IMR-90 (cell line): ENCODE measurements around the gene SRSF5. TPM values are rescaled to one million over a fixed set of nuclear protein-coding genes. Genes with fewer than 3 reads are reported as not detected.

Experiments used
- ATAC-seq: fragments of 200-7000 bp; cut with Tn5 transposase; 2 replicates; pipeline ENCODE4 v1.9.1; 2020; ENCODE audit warnings: low read depth, mild to moderate bottlenecking, moderate library complexity
- BruUV-seq: library from RNA; stranded (reverse); fragments of 400-500 nt; replicated peaks from 2 replicates; lab custom pipeline; 2021; lab: Mats Ljungman, UMichigan
- CTCF ChIA-PET: fragments of 300-600 bp; formaldehyde crosslinking; extraction: SDS; loops from one replicate; lab custom pipeline; 2021; ENCODE audit warnings: antibody characterized with exemption; lab: Yijun Ruan, JAX
- POLR2A ChIA-PET: fragments of 300-600 bp; sonication (Branson Sonifier 250); formaldehyde crosslinking; loops from one replicate; lab custom pipeline; 2022; ENCODE audit warnings: antibody characterized with exemption; ENCODE audit not compliant: unreplicated experiment; lab: Charles Lee
- DNase-seq: peaks from one replicate; pipeline ENCODE4 v3.0.0; 2013
- H2AFZ ChIP-seq: replicated peaks from 2 replicates; pipeline ENCODE3; 2013; ENCODE audit warnings: low read length, mild to moderate bottlenecking; ENCODE audit not compliant: poor library complexity
- H2AK5ac ChIP-seq: 2 replicates; pipeline ENCODE4 v1.6.1; 2013; ENCODE audit warnings: low read depth, low read length, inconsistent platforms
- H2AK9ac ChIP-seq: replicated peaks from 2 replicates; pipeline ENCODE3; 2013; ENCODE audit warnings: mild to moderate bottlenecking, low read depth, low read length, moderate library complexity; ENCODE audit not compliant: poor library complexity
- H2BK120ac ChIP-seq: 2 replicates; pipeline ENCODE4 v1.6.1; 2013; ENCODE audit warnings: low read depth, low read length, inconsistent platforms
- H2BK15ac ChIP-seq: 3 replicates; pipeline ENCODE4 v1.6.1; 2013; ENCODE audit warnings: low read depth, low read length, inconsistent platforms
- H2BK20ac ChIP-seq: 2 replicates; pipeline ENCODE4 v1.6.1; 2013; ENCODE audit warnings: low read depth, mild to moderate bottlenecking, inconsistent platforms, low read length, moderate library complexity
- H2BK5ac ChIP-seq: 2 replicates; pipeline ENCODE4 v1.6.1; 2013; ENCODE audit warnings: mild to moderate bottlenecking, low read depth, low read length, inconsistent platforms; ENCODE audit not compliant: poor library complexity, severe bottlenecking
- H3K14ac ChIP-seq: replicated peaks from 2 replicates; pipeline ENCODE4 v1.6.1; 2013; ENCODE audit warnings: low read depth, low read length, inconsistent platforms
- H3K18ac ChIP-seq: 2 replicates; pipeline ENCODE4 v1.6.1; 2013; ENCODE audit warnings: low read depth, low read length, control low read depth
- H3K23ac ChIP-seq: 2 replicates; pipeline ENCODE4 v1.6.1; 2013; ENCODE audit warnings: low read depth, low read length, inconsistent platforms
- H3K27ac ChIP-seq: 2 replicates; pipeline ENCODE4 v1.5.1; 2013; ENCODE audit warnings: mild to moderate bottlenecking, control low read depth, low read length; ENCODE audit not compliant: insufficient read depth
- H3K27me3 ChIP-seq: 2 replicates; pipeline ENCODE4 v1.6.1; 2013; ENCODE audit warnings: low read length; ENCODE audit not compliant: control insufficient read depth, insufficient read depth
- H3K36me3 ChIP-seq: 2 replicates; pipeline ENCODE4 v1.6.1; 2013; ENCODE audit warnings: low read length, mixed read lengths; ENCODE audit not compliant: control insufficient read depth, insufficient read depth
- H3K4ac ChIP-seq: 2 replicates; pipeline ENCODE4 v1.6.1; 2013; ENCODE audit warnings: low read depth, low read length, inconsistent platforms
- H3K4me1 ChIP-seq: 2 replicates; pipeline ENCODE4 v1.6.1; 2013; ENCODE audit warnings: low read length, mixed read lengths; ENCODE audit not compliant: control insufficient read depth, insufficient read depth
- H3K4me2 ChIP-seq: 2 replicates; pipeline ENCODE4 v1.6.1; 2013; ENCODE audit warnings: low read depth, mild to moderate bottlenecking, control low read depth, low read length, moderate library complexity
- H3K4me3 ChIP-seq: 2 replicates; pipeline ENCODE4 v1.5.1; 2013; ENCODE audit warnings: low read depth, mild to moderate bottlenecking, control low read depth, low read length, moderate library complexity; ENCODE audit not compliant: insufficient read depth
- H3K56ac ChIP-seq: 2 replicates; pipeline ENCODE4 v1.6.1; 2013; ENCODE audit warnings: low read length, inconsistent platforms; ENCODE audit not compliant: insufficient read depth; ENCODE audit errors: extremely low read depth
- H3K79me1 ChIP-seq, 2 experiments: 2 replicates each; pipeline ENCODE4 v1.6.1; 2013; ENCODE audit warnings: low read length in 2 of 2, inconsistent platforms in 1 of 2, low read depth in 1 of 2
- H3K9ac ChIP-seq: 2 replicates; pipeline ENCODE4 v1.6.1; 2013; ENCODE audit warnings: low read depth, low read length, control low read depth
- H3K9me1 ChIP-seq: 2 replicates; pipeline ENCODE4 v1.6.1; 2013; ENCODE audit warnings: low read length, inconsistent platforms; ENCODE audit not compliant: insufficient read depth
- H3K9me3 ChIP-seq: 2 replicates; pipeline ENCODE4 v1.6.1; 2013; ENCODE audit warnings: low read length; ENCODE audit not compliant: control insufficient read depth, insufficient read depth
- H4K20me1 ChIP-seq: 2 replicates; pipeline ENCODE4 v1.6.1; 2013; ENCODE audit warnings: low read length, inconsistent platforms; ENCODE audit not compliant: insufficient read depth
- H4K5ac ChIP-seq: 2 replicates; pipeline ENCODE4 v1.6.1; 2013; ENCODE audit warnings: mild to moderate bottlenecking, low read depth, low read length, control low read depth
- H4K8ac ChIP-seq, 2 experiments: 2 replicates each; pipeline ENCODE4 v1.6.1; 2013; ENCODE audit warnings: low read depth in 2 of 2, low read length in 2 of 2, control low read depth in 1 of 2, inconsistent platforms in 1 of 2
- H4K91ac ChIP-seq: 2 replicates; pipeline ENCODE4 v1.6.1; 2013; ENCODE audit warnings: low read depth, low read length, inconsistent platforms; ENCODE audit not compliant: insufficient read depth
- BHLHE40 ChIP-seq: fragments of 150-350 bp; IDR thresholded peaks from 2 replicates; pipeline ENCODE4 v1.6.1; 2016; ENCODE audit warnings: mild to moderate bottlenecking, low read depth, low read length
- CEBPB ChIP-seq: IDR thresholded peaks from 2 replicates; pipeline ENCODE4 v1.6.1; 2012; ENCODE audit warnings: low read depth, low read length, improper control_type of control experiment
- CHD1 ChIP-seq: IDR thresholded peaks from 2 replicates; pipeline ENCODE4 v1.6.1; 2012; ENCODE audit warnings: low read depth, low read length, improper control_type of control experiment
- FOS ChIP-seq: fragments of 150-350 bp; IDR thresholded peaks from 2 replicates; pipeline ENCODE4 v1.6.1; 2016; ENCODE audit warnings: low read depth, low read length
- POLR2A ChIP-seq: IDR thresholded peaks from 2 replicates; pipeline ENCODE4 v1.6.1; 2012; ENCODE audit warnings: mild to moderate bottlenecking, low read depth, low read length
- RFX5 ChIP-seq: IDR thresholded peaks from 2 replicates; pipeline ENCODE4 v1.8.0; 2012; ENCODE audit warnings: low read depth, mild to moderate bottlenecking, low read length, moderate library complexity
- WGBS, 2 experiments: methylation state at CpG; one replicate each; pipeline versions ENCODE4 v1.1.5 to v1.1.7; 2013; ENCODE audit warnings: missing lambda C conversion rate in 2 of 2; ENCODE audit not compliant: insufficient read length in 1 of 2; ENCODE audit errors: extremely low coverage in 2 of 2; 5-methylcytosine and 5-hydroxymethylcytosine counted together
- dilution Hi-C: fragments of 300-500 bp; cut with HindIII; formaldehyde crosslinking; loops from one replicate; pipeline ENCODE4 v1.14.3; 2018; ENCODE audit warnings: low sequenced_read_pairs; ENCODE audit not compliant: unreplicated experiment
- in situ Hi-C: fragments of 300-500 bp; cut with MboI; formaldehyde crosslinking; loops from 3 replicates; pipeline ENCODE4 v1.14.3; 2019; ENCODE audit warnings: low sequenced_read_pairs, inconsistent platforms, mixed read lengths
- intact Hi-C: fragments of 100-400 bp; cut with micrococcal nuclease; formaldehyde crosslinking; loops from 2 replicates; pipeline ENCODE4 v1.10.0; 2022
- polyA plus RNA-seq, 3 experiments: library from polyadenylated mRNA; depleted of rRNA; stranded (reverse); fragments of >200 nt; gene quantifications; 2 replicates each; pipeline ENCODE4 v1.2.3, GENCODE V29; 2012; ENCODE audit warnings: low replicate concordance in 1 of 3
- total RNA-seq: library from RNA; depleted of rRNA; stranded (reverse); fragments of >200 nt; gene quantifications from 2 replicates; pipeline ENCODE4 v1.2.3, GENCODE V29; 2012
- TF ChIP-seq, protein P1 (sequence below): conservative IDR thresholded peaks from 2 replicates; pipeline ENCODE4 v1.5.1; 2012; ENCODE audit warnings: mild to moderate bottlenecking, low read depth, low read length, improper control_type of control experiment
- TF ChIP-seq, protein P2 (sequence below): fragments of 150-350 bp; IDR thresholded peaks from 2 replicates; pipeline ENCODE4 v1.6.1; 2016; ENCODE audit warnings: low read depth, mild to moderate bottlenecking, low read length, moderate library complexity, borderline replicate concordance

Gene SRSF5
- total and polyA plus RNA-seq, 2 of the 4 experiments (the other 2 are of a cell fraction) = 29.4 to 229 TPM

DNA sequence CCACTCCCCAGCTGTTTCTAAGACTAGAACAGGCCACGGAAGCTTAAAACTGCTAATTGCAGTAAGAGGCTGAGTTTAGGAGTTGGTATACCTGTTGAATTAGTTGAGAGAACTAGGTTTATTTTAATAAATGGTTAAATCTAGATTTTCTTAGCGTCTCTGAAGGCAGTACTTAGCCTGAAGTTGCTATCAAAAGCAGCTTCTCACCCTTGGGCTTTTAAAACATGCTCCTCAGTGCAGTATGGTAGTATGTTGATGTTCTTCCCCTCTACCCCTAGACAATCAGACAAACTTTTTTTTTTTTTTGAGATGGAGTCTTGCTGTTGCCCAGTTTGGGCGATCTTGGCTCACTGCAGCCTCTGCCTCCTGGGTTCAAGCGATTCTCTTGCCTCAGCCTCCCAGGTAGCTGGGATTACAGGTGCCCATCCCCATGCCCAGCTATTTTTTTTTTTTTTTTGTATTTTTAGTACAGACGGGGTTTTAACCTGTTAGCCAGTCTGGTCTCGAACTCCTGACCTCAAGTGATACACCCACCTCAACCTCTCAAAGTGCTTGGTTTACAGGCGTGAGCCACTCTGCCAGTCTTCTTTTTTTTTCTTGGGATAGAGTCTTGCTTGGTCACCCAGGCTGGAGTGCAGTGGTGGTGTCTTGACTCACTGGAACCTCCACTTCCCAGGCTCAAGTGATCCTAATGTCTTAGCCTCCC lies 6.8 kb downstream of the SRSF5 start:
- H3K36me3 ChIP-seq = peaks cover 58% of the 10 kb centered on the region
- H2BK20ac ChIP-seq = no peak overlapping the region
- dilution Hi-C loops = no loop called here
- H3K9me3 ChIP-seq = no peaks in the 10 kb centered on the region
- DNase-seq (no peak), ATAC-seq (no peak)
- H3K18ac ChIP-seq = no peak overlapping the region
- H3K27me3 ChIP-seq = no peaks in the 10 kb centered on the region
- H4K8ac ChIP-seq = no peak overlapping the region
- no peak overlapping the region for H3K23ac ChIP-seq
- no peak overlapping the region for H2AFZ ChIP-seq
- peaks cover 3% of the 10 kb centered on the region for H3K4me1 ChIP-seq
- H2BK120ac ChIP-seq = no peak overlapping the region
- H4K91ac ChIP-seq = no peak overlapping the region
- H2AK5ac ChIP-seq = no peak overlapping the region
- H3K4me2 ChIP-seq = no peak overlapping the region
- H3K56ac ChIP-seq = no peak overlapping the region
- H3K4me3 ChIP-seq = no peak overlapping the region
- no peak overlapping the region for H3K4ac ChIP-seq
- H2AK9ac ChIP-seq = no peak overlapping the region
- intact Hi-C loops = no loop called here
- no peak overlapping the region for H2BK5ac ChIP-seq
- peaks cover 51% of the 10 kb centered on the region for H4K20me1 ChIP-seq
- peaks cover 38 to 64% of the 10 kb centered on the region in 2 experiments for H3K79me1 ChIP-seq
- no peak overlapping the region for H3K14ac ChIP-seq
- no peak overlapping the region for H3K27ac ChIP-seq
- no peak overlapping the region for H3K9ac ChIP-seq
- H2BK15ac ChIP-seq = no peak overlapping the region
- H4K5ac ChIP-seq = no peak overlapping the region
- TF ChIP-seq CEBPB (no peak), BHLHE40 (no peak), FOS (no peak), POLR2A (peak; percentile 50), CHD1 (0 out of 2 replicates have a peak, but pooled peaks have one; percentile 44), RFX5 (no peak)
- TF ChIP-seq, protein P1, sequence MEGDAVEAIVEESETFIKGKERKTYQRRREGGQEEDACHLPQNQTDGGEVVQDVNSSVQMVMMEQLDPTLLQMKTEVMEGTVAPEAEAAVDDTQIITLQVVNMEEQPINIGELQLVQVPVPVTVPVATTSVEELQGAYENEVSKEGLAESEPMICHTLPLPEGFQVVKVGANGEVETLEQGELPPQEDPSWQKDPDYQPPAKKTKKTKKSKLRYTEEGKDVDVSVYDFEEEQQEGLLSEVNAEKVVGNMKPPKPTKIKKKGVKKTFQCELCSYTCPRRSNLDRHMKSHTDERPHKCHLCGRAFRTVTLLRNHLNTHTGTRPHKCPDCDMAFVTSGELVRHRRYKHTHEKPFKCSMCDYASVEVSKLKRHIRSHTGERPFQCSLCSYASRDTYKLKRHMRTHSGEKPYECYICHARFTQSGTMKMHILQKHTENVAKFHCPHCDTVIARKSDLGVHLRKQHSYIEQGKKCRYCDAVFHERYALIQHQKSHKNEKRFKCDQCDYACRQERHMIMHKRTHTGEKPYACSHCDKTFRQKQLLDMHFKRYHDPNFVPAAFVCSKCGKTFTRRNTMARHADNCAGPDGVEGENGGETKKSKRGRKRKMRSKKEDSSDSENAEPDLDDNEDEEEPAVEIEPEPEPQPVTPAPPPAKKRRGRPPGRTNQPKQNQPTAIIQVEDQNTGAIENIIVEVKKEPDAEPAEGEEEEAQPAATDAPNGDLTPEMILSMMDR = no peak
- TF ChIP-seq, protein P2, sequence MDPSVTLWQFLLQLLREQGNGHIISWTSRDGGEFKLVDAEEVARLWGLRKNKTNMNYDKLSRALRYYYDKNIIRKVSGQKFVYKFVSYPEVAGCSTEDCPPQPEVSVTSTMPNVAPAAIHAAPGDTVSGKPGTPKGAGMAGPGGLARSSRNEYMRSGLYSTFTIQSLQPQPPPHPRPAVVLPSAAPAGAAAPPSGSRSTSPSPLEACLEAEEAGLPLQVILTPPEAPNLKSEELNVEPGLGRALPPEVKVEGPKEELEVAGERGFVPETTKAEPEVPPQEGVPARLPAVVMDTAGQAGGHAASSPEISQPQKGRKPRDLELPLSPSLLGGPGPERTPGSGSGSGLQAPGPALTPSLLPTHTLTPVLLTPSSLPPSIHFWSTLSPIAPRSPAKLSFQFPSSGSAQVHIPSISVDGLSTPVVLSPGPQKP = no peak
- no TSS peak for BruUV-seq
- no CpG with 5 or more reads among the region's 7 CpGs for WGBS, 2 experiments
- CTCF ChIA-PET = interaction anchor here (0.6 kb wide), 1 partner anchor 179 kb away, joined by 9 read pairs; no protein-coding TSS in a partner anchor
- in situ Hi-C loops = no loop called here
- H3K9me1 ChIP-seq = peaks cover 15% of the 10 kb centered on the region
- POLR2A ChIA-PET = no interaction called here
